H4 (cell line): Measurements from ENCODE around the gene ANXA6. TPM values are rescaled to one million over a fixed set of nuclear protein-coding genes. Genes with fewer than 3 reads are reported as not detected.

Source experiments
- total RNA-seq: library from RNA; depleted of rRNA; stranded (reverse); fragments of >200 nt; shearing (Covaris generic); gene quantifications from 2 replicates; pipeline ENCODE4 v1.2.3, GENCODE V29; 2014; rRNA removed

The ANXA6 gene
- total RNA-seq, 1 experiment from 2014 or later = 131 TPM

Other genes with a start within 250 kb of the ANXA6 start
- gene GPX3, start 137.2 kb downstream of the ANXA6 start, total RNA-seq = 338 and 380 TPM in 2 replicates
- 38.7 and 41.9 TPM in 2 replicates for gene TNIP1, start 76.7 kb downstream of the ANXA6 start, total RNA-seq
- gene CCDC69, start 66.3 kb upstream of the ANXA6 start, total RNA-seq = 4.9 and 7.2 TPM in 2 replicates
- 13.7 and 16.2 TPM in 2 replicates for gene GM2A, start 95.4 kb upstream of the ANXA6 start, total RNA-seq
- gene SLC36A3, start 146.0 kb upstream of the ANXA6 start, total RNA-seq = not detected in 2 replicates
- 0.14 TPM in 1 of 2 replicates, not detected in the other for gene SLC36A2, start 189.8 kb upstream of the ANXA6 start, total RNA-seq